Stimulated activated CD4-positive, alpha-beta T cell treated with anti-CD3 and anti-CD28 coated beads, Interleukin-15, amount 100 ng/mL, for 48 hours (primary cell): Measurements from ENCODE around the gene ARHGAP8.
"Not testable (repeated sequence)": the region's sequence is repeated elsewhere in the genome, so short reads cannot be mapped to it uniquely, and the experiment has no call there.

Experiments
- DNase-seq, 2 donors: peaks; one replicate each; pipeline ENCODE4 v3.0.0-alpha.2; 2020; ENCODE audit warnings: low read depth in 2 of 2

Gene ARHGAP8

GRCh38 chr22:44825310-44826150 lies 73.2 kb downstream of the ARHGAP8 start:
- DNase-seq = no peak

- no peak for DNase-seq
Observed at GRCh38 chr22:44827666-44828190, 75.4 kb downstream of the ARHGAP8 start.

- DNase-seq = peak in 1 of 2 donors; percentile 7
Observed at GRCh38 chr22:44828193-44828592, 75.8 kb downstream of the ARHGAP8 start.

GRCh38 chr22:44831885-44832284 lies 79.5 kb downstream of the ARHGAP8 start:
- no peak for DNase-seq

- DNase-seq = no peak
Observed at GRCh38 chr22:44834065-44834464, 81.7 kb downstream of the ARHGAP8 start.

GRCh38 chr22:44837481-44837880 lies 85.1 kb downstream of the ARHGAP8 start:
- DNase-seq = no peak

- DNase-seq = no peak
Observed at GRCh38 chr22:44838316-44839016, 86.1 kb downstream of the ARHGAP8 start.

- no peak for DNase-seq
Observed at GRCh38 chr22:44839061-44839460, 86.7 kb downstream of the ARHGAP8 start.

- DNase-seq = no peak
Observed at GRCh38 chr22:44839721-44840120, 87.3 kb downstream of the ARHGAP8 start.

GRCh38 chr22:44840611-44841322 lies 88.4 kb downstream of the ARHGAP8 start:
- DNase-seq = no peak

- DNase-seq = no peak
Observed at GRCh38 chr22:44842417-44842816, 90.0 kb downstream of the ARHGAP8 start.

GRCh38 chr22:44845191-44845590 lies 92.8 kb downstream of the ARHGAP8 start:
- no peak for DNase-seq

GRCh38 chr22:44845796-44846720 lies 93.7 kb downstream of the ARHGAP8 start:
- DNase-seq = no peak

GRCh38 chr22:44846726-44847275 lies 94.4 kb downstream of the ARHGAP8 start:
- no peak for DNase-seq

GRCh38 chr22:44847380-44847779 lies 95.0 kb downstream of the ARHGAP8 start:
- DNase-seq = no peak

GRCh38 chr22:44847892-44848291 lies 95.5 kb downstream of the ARHGAP8 start:
- DNase-seq = no peak

GRCh38 chr22:44848296-44848741 lies 95.9 kb downstream of the ARHGAP8 start:
- DNase-seq = no peak

GRCh38 chr22:44848791-44849420 lies 96.5 kb downstream of the ARHGAP8 start:
- DNase-seq = no peak

GRCh38 chr22:44850946-44851345 lies 98.6 kb downstream of the ARHGAP8 start:
- DNase-seq = no peak

GRCh38 chr22:44854641-44855040 lies 102.3 kb downstream of the ARHGAP8 start:
- DNase-seq = not testable (repeated sequence)
